Testis (tissue), 2 donors: ENCODE measurements around the gene IER5L.

Experiments used
- CTCF ChIP-seq, 3 experiments: fragments of 450-650 bp in 2 of 3; fragments of 200-600 bp in 1 of 3; sonication (generic) in 1 of 3; IDR thresholded peaks; one replicate each; pipeline ENCODE4 v1.5.1; 2016 to 2019; ENCODE audit warnings: antibody characterized with exemption in 3 of 3, mild to moderate bottlenecking in 2 of 3, moderate library complexity in 1 of 3
- POLR2A ChIP-seq: fragments of 450-650 bp; IDR thresholded peaks from one replicate; pipeline ENCODE4 v1.6.1; 2017; ENCODE audit warnings: antibody characterized with exemption, mild to moderate bottlenecking, moderate library complexity

- no peak for TF ChIP-seq POLR2A
- no peak for TF ChIP-seq CTCF (IDR thresholded peaks at IDR 0.05)
Observed at GRCh38 chr9:129176701-129177442, 1.2 kb downstream of the IER5L start.
